HG02852 (cell line): Measurements from ENCODE around the gene PLCB1.

Experiments
- ATAC-seq: cut with Tn5 transposase; IDR thresholded peaks from one replicate; pipeline ENCODE4 v1.9.1; 2021; ENCODE audit warnings: mild to moderate bottlenecking, moderate library complexity; ENCODE audit not compliant: unreplicated experiment

The PLCB1 gene

GRCh38 chr20:8394308-8394945, 262.4 kb downstream of the PLCB1 start:
- ATAC-seq = peak; percentile 92

- ATAC-seq = no peak
Measured at GRCh38 chr20:8395956-8396355, 263.9 kb downstream of the PLCB1 start.

GRCh38 chr20:8398263-8399051, 266.4 kb downstream of the PLCB1 start:
- no peak for ATAC-seq

- peak; percentile 98 for ATAC-seq
Measured at GRCh38 chr20:8399947-8400346, 267.9 kb downstream of the PLCB1 start.

GRCh38 chr20:8400486-8400885, 268.4 kb downstream of the PLCB1 start:
- ATAC-seq = no peak

GRCh38 chr20:8401556-8401955, 269.5 kb downstream of the PLCB1 start:
- no peak for ATAC-seq

GRCh38 chr20:8402798-8403197, 270.7 kb downstream of the PLCB1 start:
- no peak for ATAC-seq

GRCh38 chr20:8404912-8405635, 273.0 kb downstream of the PLCB1 start:
- ATAC-seq = no peak

GRCh38 chr20:8406391-8406790, 274.3 kb downstream of the PLCB1 start:
- no peak for ATAC-seq

- ATAC-seq = no peak
Measured at GRCh38 chr20:8408587-8409307, 276.7 kb downstream of the PLCB1 start.

GRCh38 chr20:8413691-8414090, 281.6 kb downstream of the PLCB1 start:
- ATAC-seq = no peak

GRCh38 chr20:8414586-8415274, 282.7 kb downstream of the PLCB1 start:
- no peak for ATAC-seq

- no peak for ATAC-seq
Measured at GRCh38 chr20:8421981-8422380, 289.9 kb downstream of the PLCB1 start.

- ATAC-seq = no peak
Measured at GRCh38 chr20:8423482-8423881, 291.4 kb downstream of the PLCB1 start.

- no peak for ATAC-seq
Measured at GRCh38 chr20:8424010-8424409, 291.9 kb downstream of the PLCB1 start.

- no peak for ATAC-seq
Measured at GRCh38 chr20:8425016-8425415, 292.9 kb downstream of the PLCB1 start.

- no peak for ATAC-seq
Measured at GRCh38 chr20:8425802-8426201, 293.7 kb downstream of the PLCB1 start.

- ATAC-seq = no peak
Measured at GRCh38 chr20:8427419-8428040, 295.5 kb downstream of the PLCB1 start.

GRCh38 chr20:8428988-8429387, 296.9 kb downstream of the PLCB1 start:
- ATAC-seq = no peak
